ENCODE results near the gene PRKCE. TPM values are rescaled to one million over a fixed set of nuclear protein-coding genes. Genes with fewer than 3 reads are reported as not detected.
A peak's percentile ranks its signal among the peaks of the same experiment; 100 is the strongest.
"Not testable (repeated sequence)": the region's sequence is repeated elsewhere in the genome, so short reads cannot be mapped to it uniquely, and the experiment has no call there.

PRKCE gene
- total and polyA plus RNA-seq, 2 donors (not counting 1 experiment from before 2014, with no cell fraction given) = 23.6 to 271 TPM

DNA sequence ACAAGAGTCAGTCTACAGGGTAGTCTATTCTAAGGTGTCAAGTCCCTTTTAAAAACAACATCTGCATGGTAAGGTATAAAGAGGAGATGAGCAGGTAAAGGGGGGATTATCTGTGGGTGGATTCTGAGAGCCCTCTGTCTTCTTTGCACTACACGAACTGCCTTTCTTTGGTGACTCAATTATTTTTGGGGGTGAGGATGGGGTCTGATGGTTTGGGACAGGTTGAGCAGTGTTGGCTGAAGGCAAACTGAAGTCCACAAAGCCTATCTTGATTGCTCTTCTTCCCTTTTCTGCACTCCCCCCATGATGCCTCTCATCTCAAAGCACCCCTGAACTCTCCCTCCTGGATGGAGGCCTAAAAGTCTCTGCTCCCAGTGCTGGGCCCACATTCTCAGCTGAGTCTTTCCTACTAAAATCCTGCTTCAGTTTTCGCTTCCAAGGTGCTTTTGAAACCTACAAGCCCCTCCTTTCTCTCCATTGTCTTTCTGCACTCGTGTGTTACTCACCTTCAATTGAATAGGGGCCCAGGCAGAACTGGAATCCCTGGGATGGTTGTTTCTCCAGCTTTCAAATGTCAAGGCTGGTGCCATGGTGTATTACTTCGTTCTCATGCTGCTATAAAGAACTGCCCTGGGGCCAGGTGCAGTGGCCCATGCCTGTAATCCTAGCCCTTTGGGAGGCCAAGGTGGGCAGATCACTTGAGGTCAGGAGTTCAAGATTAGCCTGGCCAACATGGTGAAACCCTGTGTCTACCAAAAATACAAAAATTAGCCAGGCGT lies 64.3 kb downstream of the PRKCE start:
- Histone ChIP-seq H2AFZ (ENCODE audit: insufficient read depth, low read depth, low read length, poor library complexity, severe bottlenecking) (no peak overlapping the region), H3K4me3 (ENCODE audit: control extremely low read depth in 1 of 5, extremely low read depth in 1 of 5, insufficient read depth in 1 of 5, low read depth in 2 of 5, low read length in 4 of 5) (no peak overlapping the region), H3K4me2 (replicated peaks; ENCODE audit: low read depth, low read length, poor library complexity, severe bottlenecking) (no peak overlapping the region), H3K4me1 (ENCODE audit: control insufficient read depth in 2 of 2, insufficient read depth in 2 of 2, low read length in 2 of 2) (peaks cover 9 to 27% of the 10 kb centered on the region in 2 donors), H3K36me3 (replicated peaks in 1 of 2; ENCODE audit: control extremely low read depth in 1 of 2, control insufficient read depth in 1 of 2, extremely low read depth in 1 of 2, insufficient read depth in 2 of 2, low read length in 1 of 2) (peaks cover 1 to 3% of the 10 kb centered on the region in 2 experiments), H3K9me3 (ENCODE audit: control extremely low read depth in 1 of 3, control insufficient read depth in 2 of 3, insufficient read depth in 1 of 3, low read length in 2 of 3) (peaks cover 0 to 3% (median 0%) of the 10 kb centered on the region in 3 donors), H3K27me3 (replicated peaks in 1 of 4; ENCODE audit: control extremely low read depth in 1 of 4, control insufficient read depth in 3 of 4, insufficient read depth in 4 of 4, low read length in 3 of 4) (no peaks in the 10 kb centered on the region), H3K27ac (ENCODE audit: low read length in 2 of 2) (no peak overlapping the region), H3K9ac (ENCODE audit: low read length) (no peak overlapping the region), H4K20me1 (ENCODE audit: control insufficient read depth, insufficient read depth, low read length, poor library complexity, severe bottlenecking) (peaks cover 14% of the 10 kb centered on the region), H3K79me2 (ENCODE audit: control insufficient read depth, insufficient read depth, low read length) (peaks cover 84% of the 10 kb centered on the region)
- peak overlapping the region; percentile 23 for H3K27ac Mint-ChIP-seq
- DNase-seq = no peak
- peaks cover 78% of the 10 kb centered on the region for H3K4me1 Mint-ChIP-seq
- no peak overlapping the region for H3K4me3 Mint-ChIP-seq
- intact Hi-C loops (cut with micrococcal nuclease) = loop anchor here (2.0 kb wide), 1 partner anchor 15 kb away; no protein-coding TSS in a partner anchor
- ChIA-PET POLR2A (no interaction called here), CTCF (no interaction called here)
- TF ChIP-seq, protein P1, sequence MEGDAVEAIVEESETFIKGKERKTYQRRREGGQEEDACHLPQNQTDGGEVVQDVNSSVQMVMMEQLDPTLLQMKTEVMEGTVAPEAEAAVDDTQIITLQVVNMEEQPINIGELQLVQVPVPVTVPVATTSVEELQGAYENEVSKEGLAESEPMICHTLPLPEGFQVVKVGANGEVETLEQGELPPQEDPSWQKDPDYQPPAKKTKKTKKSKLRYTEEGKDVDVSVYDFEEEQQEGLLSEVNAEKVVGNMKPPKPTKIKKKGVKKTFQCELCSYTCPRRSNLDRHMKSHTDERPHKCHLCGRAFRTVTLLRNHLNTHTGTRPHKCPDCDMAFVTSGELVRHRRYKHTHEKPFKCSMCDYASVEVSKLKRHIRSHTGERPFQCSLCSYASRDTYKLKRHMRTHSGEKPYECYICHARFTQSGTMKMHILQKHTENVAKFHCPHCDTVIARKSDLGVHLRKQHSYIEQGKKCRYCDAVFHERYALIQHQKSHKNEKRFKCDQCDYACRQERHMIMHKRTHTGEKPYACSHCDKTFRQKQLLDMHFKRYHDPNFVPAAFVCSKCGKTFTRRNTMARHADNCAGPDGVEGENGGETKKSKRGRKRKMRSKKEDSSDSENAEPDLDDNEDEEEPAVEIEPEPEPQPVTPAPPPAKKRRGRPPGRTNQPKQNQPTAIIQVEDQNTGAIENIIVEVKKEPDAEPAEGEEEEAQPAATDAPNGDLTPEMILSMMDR (IDR thresholded peaks at IDR 0.05) = no peak
- TF ChIP-seq EZH2 (IDR thresholded peaks at IDR 0.05; ENCODE audit: borderline replicate concordance, insufficient read depth, low read depth, low read length, poor library complexity, severe bottlenecking) = no peak
- no peak for ATAC-seq (ENCODE audit: low read depth)
- H3K27me3 Mint-ChIP-seq = no peaks in the 10 kb centered on the region
- 100% methylated on average over 5 of the region's 5 CpGs for WGBS (ENCODE audit: insufficient coverage)
- peaks cover 2% of the 10 kb centered on the region for H3K9me3 Mint-ChIP-seq (ENCODE audit: insufficient read depth)

DNA sequence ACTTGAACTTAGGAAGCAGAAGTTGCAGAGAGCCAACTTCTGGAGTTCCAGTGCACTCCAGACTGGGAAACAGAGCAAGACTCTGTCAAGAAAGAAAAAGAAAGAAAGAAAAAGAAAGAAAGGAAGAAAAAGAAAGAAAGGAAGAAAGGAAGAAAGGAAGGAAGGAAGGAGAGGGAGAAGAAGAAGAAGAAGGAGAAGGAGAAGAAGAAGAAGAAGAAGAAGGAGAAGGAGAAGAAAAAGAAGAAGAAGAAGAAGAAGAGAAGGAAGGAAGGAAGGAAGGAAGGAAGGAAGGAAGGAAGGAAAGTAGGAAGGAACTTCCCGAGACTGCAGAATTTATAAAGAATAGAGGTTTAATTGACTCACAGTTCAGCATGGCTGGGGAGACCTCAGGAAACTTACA lies 65.0 kb downstream of the PRKCE start:
- H3K4me3 Mint-ChIP-seq; DNase-seq; ATAC-seq (ENCODE audit: low read depth); H3K27ac ChIP-seq (ENCODE audit: low read length in 2 of 2); H3K9ac ChIP-seq (ENCODE audit: low read length); H3K27me3 ChIP-seq (replicated peaks in 1 of 4; ENCODE audit: control extremely low read depth in 1 of 4, control insufficient read depth in 3 of 4, insufficient read depth in 4 of 4, low read length in 3 of 4); intact Hi-C loops (cut with micrococcal nuclease); H4K20me1 ChIP-seq (ENCODE audit: control insufficient read depth, insufficient read depth, low read length, poor library complexity, severe bottlenecking); POLR2A ChIA-PET; H3K9me3 ChIP-seq (ENCODE audit: control extremely low read depth in 1 of 3, control insufficient read depth in 2 of 3, insufficient read depth in 1 of 3, low read length in 2 of 3); H3K27me3 Mint-ChIP-seq; H3K4me2 ChIP-seq (replicated peaks; ENCODE audit: low read depth, low read length, poor library complexity, severe bottlenecking); H3K4me3 ChIP-seq (ENCODE audit: control extremely low read depth in 1 of 5, extremely low read depth in 1 of 5, insufficient read depth in 1 of 5, low read depth in 2 of 5, low read length in 4 of 5); H3K36me3 ChIP-seq (replicated peaks in 1 of 2; ENCODE audit: control extremely low read depth in 1 of 2, control insufficient read depth in 1 of 2, extremely low read depth in 1 of 2, insufficient read depth in 2 of 2, low read length in 1 of 2); H2AFZ ChIP-seq (ENCODE audit: insufficient read depth, low read depth, low read length, poor library complexity, severe bottlenecking); H3K9me3 Mint-ChIP-seq (ENCODE audit: insufficient read depth): not testable (repeated sequence)
- Mint-ChIP-seq H3K27ac (peak overlapping the region; percentile 23), H3K4me1 (peaks cover 80% of the 10 kb centered on the region)
- WGBS (ENCODE audit: insufficient coverage) = no CpG with 5 or more reads among the region's 1 CpG
- TF ChIP-seq, protein P1 (IDR thresholded peaks at IDR 0.05) = peak; percentile 16
- CTCF ChIA-PET = interaction anchor here (0.6 kb wide), 1 partner anchor 75 kb away, joined by 3 read pairs; no protein-coding TSS in a partner anchor
- peaks cover 14 to 28% of the 10 kb centered on the region in 2 donors for H3K4me1 ChIP-seq (ENCODE audit: control insufficient read depth in 2 of 2, insufficient read depth in 2 of 2, low read length in 2 of 2)
- peaks cover 83% of the 10 kb centered on the region for H3K79me2 ChIP-seq (ENCODE audit: control insufficient read depth, insufficient read depth, low read length)
